Panc1 (cell line): ENCODE data around the gene GZMA. TPM values are rescaled to one million over a fixed set of nuclear protein-coding genes. Genes with fewer than 3 reads are reported as not detected.

ENCODE experiments used
- ATAC-seq: fragments of 200-7000 bp; cut with Tn5 transposase; 2 replicates; pipeline ENCODE4 v1.9.1; 2020; ENCODE audit warnings: mild to moderate bottlenecking, moderate library complexity
- BruUV-seq: library from RNA; stranded (reverse); fragments of 400-500 nt; replicated peaks from 2 replicates; lab custom pipeline; 2021; lab: Mats Ljungman, UMichigan
- CTCF ChIA-PET: fragments of 300-600 bp; sonication (Branson Sonifier 250); formaldehyde crosslinking; loops from one replicate; lab custom pipeline; 2022; ENCODE audit warnings: antibody characterized with exemption; lab: Charles Lee
- POLR2A ChIA-PET: fragments of 300-600 bp; sonication (Branson Sonifier 250); formaldehyde crosslinking; loops from one replicate; lab custom pipeline; 2022; ENCODE audit warnings: antibody characterized with exemption; lab: Charles Lee
- DNase-seq: peaks from one replicate; pipeline ENCODE4 v3.0.0-alpha.2; 2010; ENCODE audit warnings: low read depth, low spot score
- H3K27ac ChIP-seq: 2 replicates; pipeline ENCODE4 v1.5.1; 2011; ENCODE audit warnings: mild to moderate bottlenecking, low read length, inconsistent platforms
- H3K27me3 ChIP-seq: fragments of 200-500 bp; sonication (Bioruptor generic); 2 replicates; pipeline ENCODE4 v1.6.0; 2014; ENCODE audit warnings: low read length, inconsistent platforms; ENCODE audit not compliant: control insufficient read depth, insufficient read depth
- H3K36me3 ChIP-seq: fragments of 200-500 bp; sonication (Bioruptor generic); 2 replicates; pipeline ENCODE4 v1.5.1; 2014; ENCODE audit warnings: inconsistent platforms, mild to moderate bottlenecking, low read length, moderate library complexity; ENCODE audit not compliant: control insufficient read depth, insufficient read depth
- H3K4me1 ChIP-seq: 2 replicates; pipeline ENCODE4 v1.5.1; 2011; ENCODE audit warnings: inconsistent platforms, mild to moderate bottlenecking, low read length, moderate library complexity; ENCODE audit not compliant: control insufficient read depth, insufficient read depth
- H3K4me3 ChIP-seq, 2 experiments: 2 replicates each; pipeline ENCODE4 v1.5.1; 2011 to 2012; ENCODE audit warnings: low read depth in 2 of 2, low read length in 2 of 2, mild to moderate bottlenecking in 2 of 2, inconsistent platforms in 1 of 2, moderate library complexity in 1 of 2
- H3K9me3 ChIP-seq: fragments of 200-500 bp; sonication (Bioruptor generic); 2 replicates; pipeline ENCODE4 v1.5.1; 2014; ENCODE audit warnings: low read depth, mild to moderate bottlenecking, inconsistent platforms, low read length, moderate library complexity; ENCODE audit not compliant: control insufficient read depth, insufficient read depth
- POLR2AphosphoS5 ChIP-seq: IDR thresholded peaks from 2 replicates; pipeline ENCODE4 v1.6.1; 2012; ENCODE audit warnings: mild to moderate bottlenecking, low read depth, low read length, moderate library complexity
- SIN3A ChIP-seq: IDR thresholded peaks from 2 replicates; pipeline ENCODE4 v1.6.1; 2012; ENCODE audit warnings: low read depth, mild to moderate bottlenecking, low read length, moderate library complexity, borderline replicate concordance; ENCODE audit not compliant: insufficient read depth
- TCF7L2 ChIP-seq: IDR thresholded peaks from 2 replicates; pipeline ENCODE4 v1.6.1; 2011; ENCODE audit warnings: mild to moderate bottlenecking, low read depth, low read length, inconsistent platforms
- in situ Hi-C: cut with HindIII; loops from 2 replicates; pipeline ENCODE4 v1.10.0; 2016; ENCODE audit warnings: low sequenced_read_pairs, low pct_unique_long_range_greater_than_20kb
- intact Hi-C: fragments of 100-400 bp; cut with micrococcal nuclease; formaldehyde crosslinking; loops from one replicate; pipeline ENCODE4 v1.10.0; 2022; ENCODE audit not compliant: unreplicated experiment
- total RNA-seq: library from RNA; stranded (reverse); gene quantifications from one replicate; pipeline ENCODE4 v1.2.1, GENCODE V29; 2021; ENCODE audit not compliant: unreplicated experiment
- TF ChIP-seq, protein P1 (sequence below): fragments of 450-650 bp; IDR thresholded peaks from 2 replicates; pipeline ENCODE4 v1.5.1; 2017; ENCODE audit warnings: mild to moderate bottlenecking
- TF ChIP-seq, protein P2 (sequence below), 2 experiments: IDR thresholded peaks; 2 replicates each; pipeline ENCODE4 v1.6.1; 2011 to 2012; ENCODE audit warnings: low read depth in 2 of 2, control low read depth in 1 of 2, low read length in 1 of 2, mild to moderate bottlenecking in 1 of 2, moderate library complexity in 1 of 2; ENCODE audit not compliant: insufficient read depth in 1 of 2

GZMA gene
- total RNA-seq, 1 experiment from 2014 or later = not detected

DNA sequence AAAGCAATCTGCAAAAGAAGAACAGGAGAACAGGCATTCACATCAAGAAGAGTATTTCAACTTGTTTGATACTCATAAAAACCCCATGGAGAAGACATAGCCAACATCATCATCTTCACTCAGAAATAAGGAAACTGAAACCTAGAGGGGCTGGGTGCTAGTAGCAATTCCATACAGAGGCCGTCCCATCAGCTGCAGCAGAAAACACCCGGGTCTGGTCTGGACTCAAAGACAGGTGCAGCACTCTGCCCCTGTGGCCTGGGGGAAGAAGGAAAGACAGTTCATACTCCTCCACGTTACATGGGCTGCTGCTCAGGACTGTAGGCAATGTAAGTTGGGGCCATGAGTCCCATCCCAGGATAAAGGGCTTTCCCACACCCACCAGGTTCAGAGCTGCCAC, 11.6 kb downstream of the GZMA start:
- no peak for TF ChIP-seq SIN3A
- TF ChIP-seq, protein P1, sequence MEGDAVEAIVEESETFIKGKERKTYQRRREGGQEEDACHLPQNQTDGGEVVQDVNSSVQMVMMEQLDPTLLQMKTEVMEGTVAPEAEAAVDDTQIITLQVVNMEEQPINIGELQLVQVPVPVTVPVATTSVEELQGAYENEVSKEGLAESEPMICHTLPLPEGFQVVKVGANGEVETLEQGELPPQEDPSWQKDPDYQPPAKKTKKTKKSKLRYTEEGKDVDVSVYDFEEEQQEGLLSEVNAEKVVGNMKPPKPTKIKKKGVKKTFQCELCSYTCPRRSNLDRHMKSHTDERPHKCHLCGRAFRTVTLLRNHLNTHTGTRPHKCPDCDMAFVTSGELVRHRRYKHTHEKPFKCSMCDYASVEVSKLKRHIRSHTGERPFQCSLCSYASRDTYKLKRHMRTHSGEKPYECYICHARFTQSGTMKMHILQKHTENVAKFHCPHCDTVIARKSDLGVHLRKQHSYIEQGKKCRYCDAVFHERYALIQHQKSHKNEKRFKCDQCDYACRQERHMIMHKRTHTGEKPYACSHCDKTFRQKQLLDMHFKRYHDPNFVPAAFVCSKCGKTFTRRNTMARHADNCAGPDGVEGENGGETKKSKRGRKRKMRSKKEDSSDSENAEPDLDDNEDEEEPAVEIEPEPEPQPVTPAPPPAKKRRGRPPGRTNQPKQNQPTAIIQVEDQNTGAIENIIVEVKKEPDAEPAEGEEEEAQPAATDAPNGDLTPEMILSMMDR = no peak
- H3K4me3 ChIP-seq = no peak overlapping the region
- in situ Hi-C loops (no loop called here), intact Hi-C loops (no loop called here)
- POLR2A ChIA-PET = no interaction called here
- DNase-seq = no peak
- no peaks in the 10 kb centered on the region; the same call in 1 of the 2 replicates for H3K27me3 ChIP-seq
- no peak overlapping the region for H3K27ac ChIP-seq
- H3K36me3 ChIP-seq = no peaks in the 10 kb centered on the region
- no peaks in the 10 kb centered on the region for H3K9me3 ChIP-seq
- ATAC-seq = no peak
- no TSS peak for BruUV-seq
- CTCF ChIA-PET = no interaction called here
- no peaks in the 10 kb centered on the region for H3K4me1 ChIP-seq

DNA sequence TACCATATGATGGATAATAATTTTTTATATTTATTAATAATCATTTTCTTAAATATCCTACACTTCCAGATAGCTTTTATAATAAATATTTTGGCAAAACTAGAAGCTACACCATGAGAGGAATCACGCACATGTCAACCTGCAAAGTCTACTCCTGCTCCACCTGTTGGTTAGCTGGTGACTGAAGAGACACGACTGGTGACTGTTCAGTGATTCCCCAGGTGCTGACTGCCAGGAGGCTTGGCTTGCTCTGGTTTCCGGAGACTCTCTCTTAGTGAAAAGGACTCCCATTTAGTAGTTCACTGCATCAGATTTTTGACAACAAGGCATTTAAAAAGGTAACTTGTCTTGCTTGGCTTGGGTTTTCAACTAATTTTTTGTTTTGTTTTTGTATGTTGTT, 20.9 kb downstream of the GZMA start:
- H3K27me3 ChIP-seq = peaks cover 9% of the 10 kb centered on the region; the same call in 1 of the 2 replicates
- no peak overlapping the region for H3K27ac ChIP-seq
- intact Hi-C loops (no loop called here), in situ Hi-C loops (no loop called here)
- POLR2A ChIA-PET = no interaction called here
- DNase-seq (no peak), ATAC-seq (no peak)
- H3K9me3 ChIP-seq = no peaks in the 10 kb centered on the region
- H3K4me3 ChIP-seq = no peak overlapping the region
- BruUV-seq = no TSS peak
- TF ChIP-seq TCF7L2 (no peak), POLR2AphosphoS5 (no peak)
- TF ChIP-seq, protein P2, sequence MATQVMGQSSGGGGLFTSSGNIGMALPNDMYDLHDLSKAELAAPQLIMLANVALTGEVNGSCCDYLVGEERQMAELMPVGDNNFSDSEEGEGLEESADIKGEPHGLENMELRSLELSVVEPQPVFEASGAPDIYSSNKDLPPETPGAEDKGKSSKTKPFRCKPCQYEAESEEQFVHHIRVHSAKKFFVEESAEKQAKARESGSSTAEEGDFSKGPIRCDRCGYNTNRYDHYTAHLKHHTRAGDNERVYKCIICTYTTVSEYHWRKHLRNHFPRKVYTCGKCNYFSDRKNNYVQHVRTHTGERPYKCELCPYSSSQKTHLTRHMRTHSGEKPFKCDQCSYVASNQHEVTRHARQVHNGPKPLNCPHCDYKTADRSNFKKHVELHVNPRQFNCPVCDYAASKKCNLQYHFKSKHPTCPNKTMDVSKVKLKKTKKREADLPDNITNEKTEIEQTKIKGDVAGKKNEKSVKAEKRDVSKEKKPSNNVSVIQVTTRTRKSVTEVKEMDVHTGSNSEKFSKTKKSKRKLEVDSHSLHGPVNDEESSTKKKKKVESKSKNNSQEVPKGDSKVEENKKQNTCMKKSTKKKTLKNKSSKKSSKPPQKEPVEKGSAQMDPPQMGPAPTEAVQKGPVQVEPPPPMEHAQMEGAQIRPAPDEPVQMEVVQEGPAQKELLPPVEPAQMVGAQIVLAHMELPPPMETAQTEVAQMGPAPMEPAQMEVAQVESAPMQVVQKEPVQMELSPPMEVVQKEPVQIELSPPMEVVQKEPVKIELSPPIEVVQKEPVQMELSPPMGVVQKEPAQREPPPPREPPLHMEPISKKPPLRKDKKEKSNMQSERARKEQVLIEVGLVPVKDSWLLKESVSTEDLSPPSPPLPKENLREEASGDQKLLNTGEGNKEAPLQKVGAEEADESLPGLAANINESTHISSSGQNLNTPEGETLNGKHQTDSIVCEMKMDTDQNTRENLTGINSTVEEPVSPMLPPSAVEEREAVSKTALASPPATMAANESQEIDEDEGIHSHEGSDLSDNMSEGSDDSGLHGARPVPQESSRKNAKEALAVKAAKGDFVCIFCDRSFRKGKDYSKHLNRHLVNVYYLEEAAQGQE (IDR thresholded peaks at IDR 0.05; ENCODE audit: insufficient read depth in 1 of 2, low read depth in 2 of 2, low read length in 1 of 2) = no peak
- TF ChIP-seq, protein P1 = no peak
- no peaks in the 10 kb centered on the region for H3K36me3 ChIP-seq
- H3K4me1 ChIP-seq = no peaks in the 10 kb centered on the region
- CTCF ChIA-PET = no interaction called here
